Stomach (tissue), 4 donors: Measurements from ENCODE around the gene ANKRD44.

Source experiments
- EP300 ChIP-seq: sonication (generic); formaldehyde crosslinking; IDR thresholded peaks from one replicate; pipeline ENCODE4 v1.6.1; 2017; ENCODE audit warnings: antibody characterized with exemption
- POLR2A ChIP-seq, 4 donors: fragments of 450-650 bp; IDR thresholded peaks; one replicate each; pipeline ENCODE4 v1.6.1; 2016; ENCODE audit warnings: antibody characterized with exemption in 4 of 4, control low read depth in 2 of 4, mild to moderate bottlenecking in 1 of 4, moderate library complexity in 1 of 4
- POLR2AphosphoS5 ChIP-seq, 3 donors: sonication (generic); formaldehyde crosslinking; IDR thresholded peaks; one replicate each; pipeline ENCODE4 v1.6.1; 2016; ENCODE audit warnings: antibody characterized with exemption in 3 of 3
- TF ChIP-seq, protein P1 (sequence below), 7 experiments: fragments of 450-650 bp in 4 of 7; fragments of 200-600 bp in 3 of 7; sonication (generic) in 3 of 7; IDR thresholded peaks; one replicate each; pipeline ENCODE4 v1.5.1; 2016 to 2019; ENCODE audit warnings: antibody characterized with exemption in 7 of 7, control low read depth in 2 of 7, mild to moderate bottlenecking in 1 of 7

DNA sequence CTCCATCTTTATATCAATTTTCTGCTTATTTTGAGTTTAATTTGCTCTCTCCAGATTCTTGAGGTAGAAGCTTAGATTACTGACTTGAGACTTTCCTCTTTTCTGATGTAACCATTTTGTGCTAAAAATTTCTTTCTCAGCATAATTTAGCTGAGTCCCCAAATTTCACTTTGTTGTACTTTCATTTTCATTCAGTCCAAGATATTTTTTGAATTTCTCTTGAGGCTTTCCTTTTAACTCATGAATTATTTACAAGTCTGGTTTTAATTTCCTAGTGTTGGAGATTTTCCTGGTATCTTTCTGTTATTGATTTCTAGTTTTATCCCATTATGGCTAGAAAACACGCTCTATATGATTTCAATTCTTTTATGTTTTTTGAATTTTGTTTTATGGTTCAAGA lies 239.4 kb downstream of the ANKRD44 start:
- TF ChIP-seq, protein P1, sequence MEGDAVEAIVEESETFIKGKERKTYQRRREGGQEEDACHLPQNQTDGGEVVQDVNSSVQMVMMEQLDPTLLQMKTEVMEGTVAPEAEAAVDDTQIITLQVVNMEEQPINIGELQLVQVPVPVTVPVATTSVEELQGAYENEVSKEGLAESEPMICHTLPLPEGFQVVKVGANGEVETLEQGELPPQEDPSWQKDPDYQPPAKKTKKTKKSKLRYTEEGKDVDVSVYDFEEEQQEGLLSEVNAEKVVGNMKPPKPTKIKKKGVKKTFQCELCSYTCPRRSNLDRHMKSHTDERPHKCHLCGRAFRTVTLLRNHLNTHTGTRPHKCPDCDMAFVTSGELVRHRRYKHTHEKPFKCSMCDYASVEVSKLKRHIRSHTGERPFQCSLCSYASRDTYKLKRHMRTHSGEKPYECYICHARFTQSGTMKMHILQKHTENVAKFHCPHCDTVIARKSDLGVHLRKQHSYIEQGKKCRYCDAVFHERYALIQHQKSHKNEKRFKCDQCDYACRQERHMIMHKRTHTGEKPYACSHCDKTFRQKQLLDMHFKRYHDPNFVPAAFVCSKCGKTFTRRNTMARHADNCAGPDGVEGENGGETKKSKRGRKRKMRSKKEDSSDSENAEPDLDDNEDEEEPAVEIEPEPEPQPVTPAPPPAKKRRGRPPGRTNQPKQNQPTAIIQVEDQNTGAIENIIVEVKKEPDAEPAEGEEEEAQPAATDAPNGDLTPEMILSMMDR (IDR thresholded peaks at IDR 0.05): no peak
- TF ChIP-seq POLR2A (IDR thresholded peaks at IDR 0.05) (no peak), EP300 (no peak), POLR2AphosphoS5 (IDR thresholded peaks at IDR 0.05) (no peak)
